Panc1 (cell line): Measurements from ENCODE around the gene SLC46A3.

ENCODE experiments used
- CTCF ChIP-seq: fragments of 450-650 bp; IDR thresholded peaks from 2 replicates; pipeline ENCODE4 v1.5.1; 2017; ENCODE audit warnings: mild to moderate bottlenecking
- POLR2AphosphoS5 ChIP-seq: IDR thresholded peaks from 2 replicates; pipeline ENCODE4 v1.6.1; 2012; ENCODE audit warnings: mild to moderate bottlenecking, low read depth, low read length, moderate library complexity
- TF ChIP-seq, protein P1 (sequence below), 2 experiments: IDR thresholded peaks; 2 replicates each; pipeline ENCODE4 v1.6.1; 2011 to 2012; ENCODE audit warnings: low read depth in 2 of 2, control low read depth in 1 of 2, low read length in 1 of 2, mild to moderate bottlenecking in 1 of 2, moderate library complexity in 1 of 2; ENCODE audit not compliant: insufficient read depth in 1 of 2

DNA sequence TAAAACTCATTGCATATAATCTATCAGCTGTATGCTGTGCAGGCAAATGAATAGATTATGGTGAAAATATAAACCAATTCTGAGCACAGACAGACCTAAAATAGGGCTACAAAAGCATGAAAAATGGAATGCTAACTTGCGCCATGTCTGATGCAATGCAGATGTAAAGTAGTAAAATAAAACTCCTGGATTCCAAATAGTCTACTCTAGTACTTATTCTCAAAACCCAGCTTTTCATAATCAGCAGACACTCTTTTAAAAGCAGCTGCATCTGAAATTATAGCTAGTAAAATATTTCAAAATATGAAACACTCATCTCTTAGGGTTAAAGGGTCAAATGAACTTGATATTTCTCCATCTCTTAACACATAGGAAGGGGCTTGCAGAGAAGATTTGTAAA, 64.5 kb downstream of the SLC46A3 start:
- TF ChIP-seq CTCF = no peak
- no peak for TF ChIP-seq POLR2AphosphoS5
- TF ChIP-seq, protein P1, sequence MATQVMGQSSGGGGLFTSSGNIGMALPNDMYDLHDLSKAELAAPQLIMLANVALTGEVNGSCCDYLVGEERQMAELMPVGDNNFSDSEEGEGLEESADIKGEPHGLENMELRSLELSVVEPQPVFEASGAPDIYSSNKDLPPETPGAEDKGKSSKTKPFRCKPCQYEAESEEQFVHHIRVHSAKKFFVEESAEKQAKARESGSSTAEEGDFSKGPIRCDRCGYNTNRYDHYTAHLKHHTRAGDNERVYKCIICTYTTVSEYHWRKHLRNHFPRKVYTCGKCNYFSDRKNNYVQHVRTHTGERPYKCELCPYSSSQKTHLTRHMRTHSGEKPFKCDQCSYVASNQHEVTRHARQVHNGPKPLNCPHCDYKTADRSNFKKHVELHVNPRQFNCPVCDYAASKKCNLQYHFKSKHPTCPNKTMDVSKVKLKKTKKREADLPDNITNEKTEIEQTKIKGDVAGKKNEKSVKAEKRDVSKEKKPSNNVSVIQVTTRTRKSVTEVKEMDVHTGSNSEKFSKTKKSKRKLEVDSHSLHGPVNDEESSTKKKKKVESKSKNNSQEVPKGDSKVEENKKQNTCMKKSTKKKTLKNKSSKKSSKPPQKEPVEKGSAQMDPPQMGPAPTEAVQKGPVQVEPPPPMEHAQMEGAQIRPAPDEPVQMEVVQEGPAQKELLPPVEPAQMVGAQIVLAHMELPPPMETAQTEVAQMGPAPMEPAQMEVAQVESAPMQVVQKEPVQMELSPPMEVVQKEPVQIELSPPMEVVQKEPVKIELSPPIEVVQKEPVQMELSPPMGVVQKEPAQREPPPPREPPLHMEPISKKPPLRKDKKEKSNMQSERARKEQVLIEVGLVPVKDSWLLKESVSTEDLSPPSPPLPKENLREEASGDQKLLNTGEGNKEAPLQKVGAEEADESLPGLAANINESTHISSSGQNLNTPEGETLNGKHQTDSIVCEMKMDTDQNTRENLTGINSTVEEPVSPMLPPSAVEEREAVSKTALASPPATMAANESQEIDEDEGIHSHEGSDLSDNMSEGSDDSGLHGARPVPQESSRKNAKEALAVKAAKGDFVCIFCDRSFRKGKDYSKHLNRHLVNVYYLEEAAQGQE (IDR thresholded peaks at IDR 0.05; ENCODE audit: insufficient read depth in 1 of 2, low read depth in 2 of 2, low read length in 1 of 2) = no peak
